SU-DHL-6 (cell line): ENCODE data around the gene GPX3.

Experiments used
- H2AFZ ChIP-seq: fragments of 200-600 bp; sonication (generic); 2 replicates; pipeline ENCODE4 v1.6.1; 2014; ENCODE audit warnings: low read depth, mild to moderate bottlenecking, moderate library complexity, mixed read lengths, antibody characterized with exemption, low read length; ENCODE audit not compliant: severe bottlenecking
- H3F3A ChIP-seq: fragments of 200-600 bp; shearing (Covaris generic); 2 replicates; pipeline ENCODE4 v1.6.0; 2016; ENCODE audit warnings: antibody characterized with exemption, mild to moderate bottlenecking; ENCODE audit not compliant: insufficient read depth
- H3K27ac ChIP-seq: fragments of 200-600 bp; sonication (generic); 2 replicates; pipeline ENCODE4 v1.5.1; 2016; ENCODE audit warnings: low read depth, mild to moderate bottlenecking, low read length, moderate library complexity, mixed read lengths
- H3K27me3 ChIP-seq: fragments of 200-600 bp; sonication (generic), shearing (Covaris generic); 2 replicates; pipeline ENCODE4 v1.6.0; 2014; ENCODE audit warnings: mild to moderate bottlenecking, low read length
- H3K36me3 ChIP-seq: fragments of 200-600 bp; sonication (generic); 2 replicates; pipeline ENCODE4 v1.6.1; 2014; ENCODE audit warnings: mild to moderate bottlenecking, low read length, mixed read lengths
- H3K4me2 ChIP-seq: fragments of 300-600, 200-600 bp; shearing (Covaris generic), sonication (generic); 2 replicates; pipeline ENCODE4 v1.6.0; 2014; ENCODE audit warnings: low read length, low read depth, mild to moderate bottlenecking; ENCODE audit not compliant: poor library complexity, severe bottlenecking
- H3K4me3 ChIP-seq: fragments of 200-600 bp; sonication (generic); 2 replicates; pipeline ENCODE4 v1.5.1; 2014; ENCODE audit warnings: antibody characterized with exemption, low read length, mild to moderate bottlenecking, mixed read lengths; ENCODE audit not compliant: insufficient read depth, poor library complexity, severe bottlenecking
- H3K79me2 ChIP-seq: fragments of 200-600 bp; sonication (generic); 2 replicates; pipeline ENCODE4 v1.6.1; 2014; ENCODE audit warnings: mild to moderate bottlenecking, low read length, moderate library complexity; ENCODE audit not compliant: insufficient read depth
- H3K9ac ChIP-seq: fragments of 200-600 bp; sonication (generic); 2 replicates; pipeline ENCODE4 v1.7.0; 2014; ENCODE audit warnings: mild to moderate bottlenecking, low read length
- H3K9me2 ChIP-seq: fragments of 200-600 bp; sonication (generic); replicated peaks from 2 replicates; pipeline ENCODE4 v1.6.1; 2014; ENCODE audit warnings: low read length; ENCODE audit not compliant: insufficient read depth
- H3K9me3 ChIP-seq: fragments of 200-600 bp; sonication (generic); 2 replicates; pipeline ENCODE4 v1.6.1; 2014; ENCODE audit warnings: low read length, mixed read lengths; ENCODE audit not compliant: insufficient read depth
- H4K20me1 ChIP-seq: fragments of 200-600 bp; sonication (generic); 2 replicates; pipeline ENCODE4 v1.6.1; 2014; ENCODE audit warnings: low read depth, mild to moderate bottlenecking, antibody characterized with exemption, low read length, moderate library complexity, mixed read lengths
- CTCF ChIP-seq: fragments of 200-600 bp; sonication (generic); IDR thresholded peaks from one replicate; pipeline ENCODE4 v1.5.1; 2017; ENCODE audit warnings: antibody characterized with exemption, mild to moderate bottlenecking, low read length, moderate library complexity; ENCODE audit not compliant: insufficient read depth, poor library complexity, severe bottlenecking
- EZH2phosphoT487 ChIP-seq: fragments of 200-600 bp; sonication (generic), shearing (Covaris generic); conservative IDR thresholded peaks from 2 replicates; pipeline ENCODE4 v1.6.1; 2018; ENCODE audit warnings: mild to moderate bottlenecking, antibody characterized with exemption, low read length, moderate library complexity, mixed read lengths

GPX3 gene

DNA sequence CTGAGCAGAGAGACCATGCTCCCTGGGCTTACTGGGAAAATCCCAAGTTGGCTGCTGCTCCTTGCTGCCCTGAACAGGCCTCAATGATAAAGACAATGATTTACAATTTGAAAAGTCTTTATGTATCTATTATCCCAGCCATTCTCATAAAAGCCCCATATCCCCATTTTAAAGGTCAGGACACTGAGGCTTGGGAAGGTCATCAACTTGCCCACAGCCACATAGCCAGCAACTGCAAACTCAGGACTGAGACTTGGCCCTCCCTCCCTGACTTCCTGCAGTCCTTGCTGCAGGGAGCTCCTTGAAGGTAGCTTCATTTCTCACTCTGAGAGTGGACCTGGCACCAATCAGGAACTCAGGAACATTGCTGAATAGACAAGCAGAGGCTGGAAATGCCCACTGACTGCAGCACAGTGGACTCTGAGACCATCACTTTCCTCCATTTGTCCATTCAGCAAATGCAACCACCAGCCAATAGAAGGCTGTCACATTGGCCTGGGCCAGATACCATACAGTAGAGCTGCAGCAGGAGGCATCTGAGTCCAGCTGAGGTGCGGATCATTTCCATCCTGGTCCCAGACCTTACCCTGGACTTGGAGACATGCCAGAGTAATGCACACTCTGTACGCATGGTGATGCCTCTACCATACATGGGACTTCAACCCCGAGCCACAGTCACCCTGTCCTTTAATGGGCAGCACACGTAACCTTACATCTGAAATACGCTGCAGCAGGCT lies 42.2 kb downstream of the GPX3 start:
- H4K20me1 ChIP-seq = no peaks in the 10 kb centered on the region
- no peaks in the 10 kb centered on the region for H3K9me3 ChIP-seq
- no peaks in the 10 kb centered on the region for H3K27me3 ChIP-seq
- no peak overlapping the region for H3K4me2 ChIP-seq
- H2AFZ ChIP-seq = no peak overlapping the region
- no peak overlapping the region for H3K4me3 ChIP-seq
- TF ChIP-seq CTCF (no peak), EZH2phosphoT487 (no peak)
- H3F3A ChIP-seq = peaks cover 8% of the 10 kb centered on the region
- H3K36me3 ChIP-seq = no peaks in the 10 kb centered on the region
- no peak overlapping the region for H3K9ac ChIP-seq
- peaks cover 31% of the 10 kb centered on the region for H3K79me2 ChIP-seq
- peak overlapping the region; percentile 14; the same call in 1 of the 2 replicates for H3K27ac ChIP-seq
- H3K9me2 ChIP-seq = no peaks in the 10 kb centered on the region

DNA sequence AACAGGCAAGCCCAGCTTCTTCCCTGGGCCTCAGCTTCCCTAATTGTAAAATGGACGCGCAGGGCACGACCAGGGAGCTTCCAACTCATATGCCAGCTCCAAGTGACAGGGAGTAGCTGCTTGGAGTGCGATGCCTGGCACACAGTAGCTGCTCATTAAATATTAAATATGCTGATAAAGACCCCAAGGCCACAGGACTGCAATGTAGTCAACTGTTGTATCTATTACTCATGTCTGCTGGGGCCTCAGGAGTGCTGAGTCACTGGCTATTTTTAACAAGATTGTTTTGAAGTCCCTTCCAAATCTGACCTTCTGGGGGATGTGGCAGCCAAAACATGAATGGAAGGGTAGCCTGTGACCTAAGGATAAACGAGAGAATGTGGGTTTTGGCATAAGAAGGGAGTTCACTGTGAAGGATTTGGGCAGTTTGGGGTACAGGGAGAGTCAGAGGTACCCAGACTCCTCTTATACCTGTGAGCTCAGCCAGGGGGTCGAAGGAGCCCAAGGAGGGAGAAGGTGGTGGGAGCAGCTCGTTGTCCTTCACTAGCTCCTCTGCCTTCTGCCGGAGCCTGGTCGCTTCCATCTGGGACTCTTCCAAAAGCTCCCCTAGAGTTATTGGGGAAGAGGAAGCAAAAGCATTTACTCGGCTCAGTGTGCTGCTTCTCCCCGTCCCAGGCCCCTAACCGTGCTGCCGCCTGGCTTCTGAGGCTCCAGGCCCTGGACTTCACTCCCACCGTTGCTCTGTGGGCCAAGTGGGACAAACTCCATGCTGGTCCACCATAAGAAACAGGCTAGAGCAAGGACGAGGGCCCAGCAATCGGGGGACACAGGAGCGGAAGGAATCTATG lies 43.0 kb downstream of the GPX3 start:
- H3K27me3 ChIP-seq = no peaks in the 10 kb centered on the region
- H3K9me3 ChIP-seq = no peaks in the 10 kb centered on the region
- no peak overlapping the region for H3K4me3 ChIP-seq
- H3K27ac ChIP-seq = no peak overlapping the region
- no peaks in the 10 kb centered on the region for H3K36me3 ChIP-seq
- H2AFZ ChIP-seq = no peak overlapping the region
- TF ChIP-seq EZH2phosphoT487 (no peak), CTCF (no peak)
- no peak overlapping the region for H3K4me2 ChIP-seq
- H4K20me1 ChIP-seq = no peaks in the 10 kb centered on the region
- peaks cover 8% of the 10 kb centered on the region for H3F3A ChIP-seq
- no peaks in the 10 kb centered on the region for H3K9me2 ChIP-seq
- H3K9ac ChIP-seq = no peak overlapping the region
- H3K79me2 ChIP-seq = peaks cover 39% of the 10 kb centered on the region

- Histone ChIP-seq H3K27me3 (no peaks in the 10 kb centered on the region), H4K20me1 (no peaks in the 10 kb centered on the region), H3K4me2 (no peak overlapping the region), H3K27ac (no peak overlapping the region), H3K9me2 (no peaks in the 10 kb centered on the region), H3K9me3 (no peaks in the 10 kb centered on the region), H2AFZ (no peak overlapping the region), H3F3A (peaks cover 9% of the 10 kb centered on the region), H3K4me3 (no peak overlapping the region), H3K79me2 (peaks cover 54% of the 10 kb centered on the region), H3K36me3 (no peaks in the 10 kb centered on the region), H3K9ac (no peak overlapping the region)
- TF ChIP-seq EZH2phosphoT487 (no peak), CTCF (no peak)
These were observed 44.6 kb downstream of the GPX3 start for GRCh38 chr5:151064916-151065499.
